Large intestine (tissue), 3 donors: Measurements from ENCODE around the gene FAM149B1. TPM values are rescaled to one million over a fixed set of nuclear protein-coding genes. Genes with fewer than 3 reads are reported as not detected.

Experiments used
- DNase-seq, 2 donors: peaks; one replicate each; pipeline versions ENCODE4 v3.0.0 to v3.0.0-alpha.2; 2013
- H3K27ac ChIP-seq: one replicate; pipeline ENCODE4 v1.5.1; 2013; ENCODE audit warnings: low read length
- H3K27me3 ChIP-seq: 2 replicates; pipeline ENCODE4 v1.6.1; 2013; ENCODE audit warnings: low read length; ENCODE audit not compliant: control insufficient read depth, insufficient read depth
- H3K36me3 ChIP-seq: 2 replicates; pipeline ENCODE4 v1.6.1; 2013; ENCODE audit warnings: low read length; ENCODE audit not compliant: control insufficient read depth, insufficient read depth
- H3K4me1 ChIP-seq: one replicate; pipeline ENCODE4 v1.6.1; 2013; ENCODE audit warnings: low read length; ENCODE audit not compliant: control insufficient read depth, insufficient read depth
- H3K4me3 ChIP-seq: one replicate; pipeline ENCODE4 v1.5.1; 2013; ENCODE audit warnings: low read length
- H3K9me3 ChIP-seq: one replicate; pipeline ENCODE4 v1.6.1; 2013; ENCODE audit warnings: mild to moderate bottlenecking, low read depth, low read length, moderate library complexity; ENCODE audit not compliant: control insufficient read depth
- WGBS: methylation state at CpG from one replicate; pipeline ENCODE4 v1.1.5; 2013; ENCODE audit warnings: low lambda C conversion rate; ENCODE audit not compliant: insufficient coverage; 5-methylcytosine and 5-hydroxymethylcytosine counted together
- polyA plus RNA-seq: library from polyadenylated mRNA; unstranded; fragments of 120-200 nt; gene quantifications from one replicate; pipeline ENCODE4 v1.2.1, GENCODE V29; 2013

FAM149B1 gene
- polyA plus RNA-seq, 1 donor, result 32.1 TPM

GRCh38 chr10:73209705-73210104 lies 41.8 kb downstream of the FAM149B1 start:
- Histone ChIP-seq H3K36me3 (peaks cover 8% of the 10 kb centered on the region), H3K27me3 (no peaks in the 10 kb centered on the region), H3K4me3 (no peak overlapping the region), H3K4me1 (no peaks in the 10 kb centered on the region), H3K27ac (peak overlapping the region; percentile 31), H3K9me3 (peaks cover 3% of the 10 kb centered on the region)
- DNase-seq, result peak; percentile 13 to 45
- no CpG with 5 or more reads among the region's 1 CpG for WGBS

- no peaks in the 10 kb centered on the region for H3K27me3 ChIP-seq
- peaks cover 6% of the 10 kb centered on the region for H3K36me3 ChIP-seq
- no CpG with 5 or more reads among the region's 3 CpGs for WGBS
- no peaks in the 10 kb centered on the region for H3K4me1 ChIP-seq
- peaks cover 3% of the 10 kb centered on the region for H3K9me3 ChIP-seq
- no peak overlapping the region for H3K27ac ChIP-seq
- no peak overlapping the region for H3K4me3 ChIP-seq
- DNase-seq, result no peak
These were observed 42.6 kb downstream of the FAM149B1 start for GRCh38 chr10:73210395-73211105.

DNA sequence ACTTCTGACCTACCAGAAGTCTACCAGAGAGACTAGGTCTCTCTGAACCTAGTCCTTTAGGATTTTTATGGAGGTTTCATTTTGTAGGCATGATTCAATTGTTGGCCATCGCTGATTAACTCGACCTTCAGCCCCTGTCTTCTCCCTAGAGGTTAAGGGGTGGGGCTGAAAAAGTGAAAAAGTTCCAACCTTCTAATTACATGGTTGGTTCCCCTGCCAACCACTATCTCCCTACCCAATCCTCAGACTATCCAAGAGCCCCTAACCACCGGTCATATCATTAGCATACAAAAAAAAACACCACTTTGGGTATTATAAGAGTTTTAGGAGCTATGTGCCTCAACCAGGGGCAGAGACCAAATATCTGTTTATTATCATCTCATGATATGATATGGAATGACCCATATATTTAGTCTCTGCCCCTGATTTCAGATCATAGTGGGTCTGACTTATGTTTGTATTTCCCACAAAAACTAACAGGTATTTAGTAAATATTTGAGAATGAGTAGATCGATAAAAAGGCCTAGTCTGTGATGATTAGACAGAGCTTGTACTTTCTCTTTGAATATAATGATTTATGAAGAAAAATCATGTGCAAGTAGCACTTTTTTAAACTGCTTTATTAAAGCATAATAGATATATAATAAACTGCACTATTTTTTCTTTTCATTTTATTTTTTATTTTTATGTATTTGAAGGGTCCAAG lies 43.3 kb downstream of the FAM149B1 start:
- WGBS, result 100% methylated on average over 1 of the region's 4 CpGs
- Histone ChIP-seq H3K4me1 (no peaks in the 10 kb centered on the region), H3K27ac (no peak overlapping the region), H3K36me3 (peaks cover 6% of the 10 kb centered on the region), H3K27me3 (no peaks in the 10 kb centered on the region), H3K4me3 (no peak overlapping the region), H3K9me3 (peaks cover 3% of the 10 kb centered on the region)
- no peak for DNase-seq

DNA sequence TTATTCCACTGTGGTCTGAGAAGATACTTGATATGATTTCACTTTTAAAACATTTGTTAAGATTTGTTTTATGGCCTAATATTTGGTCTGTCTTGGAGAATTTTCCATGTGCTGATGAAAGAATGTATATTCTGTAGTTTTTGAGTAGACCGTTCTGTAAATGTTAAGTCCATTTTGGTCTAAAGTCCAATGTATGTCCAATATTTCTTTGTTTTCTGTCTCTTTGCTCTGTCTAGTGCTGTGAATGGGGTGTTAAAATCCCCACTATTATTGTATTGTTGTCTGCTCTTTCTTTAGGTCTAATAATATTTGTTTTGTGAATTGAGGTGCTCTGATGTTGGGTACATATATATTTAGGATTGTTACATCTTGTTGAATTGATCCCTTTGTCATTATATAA lies 47.8 kb downstream of the FAM149B1 start:
- no peak overlapping the region for H3K4me3 ChIP-seq
- no peaks in the 10 kb centered on the region for H3K4me1 ChIP-seq
- 100% methylated on average over 1 of the region's 1 CpG for WGBS
- peaks cover 26% of the 10 kb centered on the region for H3K36me3 ChIP-seq
- H3K9me3 ChIP-seq, result no peaks in the 10 kb centered on the region
- no peak overlapping the region for H3K27ac ChIP-seq
- DNase-seq, result no peak
- no peaks in the 10 kb centered on the region for H3K27me3 ChIP-seq

GRCh38 chr10:73217628-73218027 lies 49.7 kb downstream of the FAM149B1 start:
- Histone ChIP-seq H3K27ac (no peak overlapping the region), H3K4me1 (peaks cover 3% of the 10 kb centered on the region), H3K36me3 (peaks cover 22% of the 10 kb centered on the region), H3K27me3 (no peaks in the 10 kb centered on the region), H3K9me3 (no peaks in the 10 kb centered on the region), H3K4me3 (no peak overlapping the region)
- no CpG with 5 or more reads among the region's 2 CpGs for WGBS
- no peak for DNase-seq

GRCh38 chr10:73218431-73219191 lies 50.7 kb downstream of the FAM149B1 start:
- H3K4me1 ChIP-seq, result peaks cover 3% of the 10 kb centered on the region
- 86% methylated on average over 2 of the region's 2 CpGs for WGBS
- no peaks in the 10 kb centered on the region for H3K9me3 ChIP-seq
- H3K27me3 ChIP-seq, result no peaks in the 10 kb centered on the region
- DNase-seq, result peak; percentile 4 to 5
- H3K36me3 ChIP-seq, result peaks cover 22% of the 10 kb centered on the region
- no peak overlapping the region for H3K27ac ChIP-seq
- no peak overlapping the region for H3K4me3 ChIP-seq

- Histone ChIP-seq H3K27ac (no peak overlapping the region), H3K4me3 (no peak overlapping the region), H3K9me3 (no peaks in the 10 kb centered on the region), H3K27me3 (no peaks in the 10 kb centered on the region), H3K36me3 (peaks cover 22% of the 10 kb centered on the region), H3K4me1 (peaks cover 3% of the 10 kb centered on the region)
- DNase-seq, result no peak
These were observed 51.5 kb downstream of the FAM149B1 start for GRCh38 chr10:73219384-73219783.

DNA sequence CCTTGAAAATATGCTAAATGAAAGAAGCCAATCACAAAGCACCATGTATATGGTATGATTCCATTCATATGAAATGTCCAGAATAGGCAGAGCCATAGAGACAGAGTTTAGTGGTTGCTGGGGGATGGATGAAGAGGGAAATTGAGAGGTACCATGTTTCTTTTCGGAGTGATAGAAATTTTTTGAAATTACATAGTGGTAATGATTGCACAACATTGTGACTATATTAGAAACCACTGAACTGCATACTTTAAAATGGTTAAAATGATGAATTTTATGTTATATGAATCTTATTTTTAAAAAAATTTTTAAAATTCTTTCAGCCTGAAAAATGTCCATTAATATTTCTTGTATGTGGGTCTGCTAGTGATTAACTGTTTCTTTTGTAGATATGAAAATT lies 53.1 kb downstream of the FAM149B1 start:
- H3K27ac ChIP-seq, result no peak overlapping the region
- 100% methylated on average over 1 of the region's 1 CpG for WGBS
- DNase-seq, result no peak

DNA sequence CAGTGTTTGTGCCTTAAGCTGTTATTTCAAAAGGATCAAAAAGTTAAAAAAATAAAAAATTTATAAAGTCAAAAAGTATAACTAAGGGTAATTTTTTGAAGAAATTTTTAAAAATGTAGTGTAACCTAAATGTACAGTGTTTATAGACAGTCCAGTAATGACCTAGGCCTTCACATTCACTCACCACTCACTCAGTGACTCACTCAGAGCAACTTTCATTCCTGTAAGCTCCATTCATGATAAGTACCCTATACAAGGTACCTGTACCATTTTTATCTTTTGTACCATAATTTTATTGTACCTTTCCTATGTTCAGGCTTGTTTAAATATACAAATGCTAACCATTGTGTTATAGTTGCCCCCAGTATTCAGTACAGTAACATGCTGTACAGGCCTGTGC lies 57.6 kb downstream of the FAM149B1 start:
- Histone ChIP-seq H3K4me1 (peaks cover 3% of the 10 kb centered on the region), H3K27me3 (no peaks in the 10 kb centered on the region), H3K9me3 (no peaks in the 10 kb centered on the region), H3K27ac (no peak overlapping the region), H3K4me3 (no peak overlapping the region), H3K36me3 (peaks cover 18% of the 10 kb centered on the region)
- DNase-seq, result no peak

More for the DNA sequence above, 53.1 kb downstream of the FAM149B1 start:
- H3K4me3 ChIP-seq, result no peak overlapping the region
- peaks cover 3% of the 10 kb centered on the region for H3K4me1 ChIP-seq
- H3K9me3 ChIP-seq, result no peaks in the 10 kb centered on the region
- peaks cover 22% of the 10 kb centered on the region for H3K36me3 ChIP-seq
- H3K27me3 ChIP-seq, result no peaks in the 10 kb centered on the region

DNA sequence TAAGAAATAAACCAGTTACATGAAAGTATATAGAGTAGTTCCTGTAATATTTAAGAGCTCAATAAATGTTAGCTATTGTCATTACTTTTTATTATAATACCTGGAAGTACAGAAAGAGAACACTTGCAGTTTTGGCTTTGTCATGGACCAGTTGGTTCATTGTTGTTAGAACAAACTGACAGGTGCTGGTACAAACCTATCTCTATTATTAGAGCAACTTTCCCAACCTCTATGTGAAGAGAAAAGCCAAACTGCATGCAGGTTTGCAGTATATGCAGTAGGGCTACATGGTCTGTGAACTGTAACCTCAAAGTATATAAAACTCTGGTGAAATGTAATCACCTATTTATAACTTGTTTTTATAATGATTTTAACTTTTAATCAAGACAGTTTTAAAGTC lies 58.7 kb downstream of the FAM149B1 start:
- Histone ChIP-seq H3K36me3 (peaks cover 20% of the 10 kb centered on the region), H3K9me3 (no peaks in the 10 kb centered on the region), H3K27me3 (no peaks in the 10 kb centered on the region), H3K27ac (no peak overlapping the region), H3K4me3 (no peak overlapping the region), H3K4me1 (peaks cover 3% of the 10 kb centered on the region)
- no peak for DNase-seq
